RWPE1 (cell line): ENCODE measurements around the gene WDR38.

Source experiments
- CTCF ChIA-PET: fragments of 350-600 bp; sonication (Branson Sonifier 250); formaldehyde crosslinking; extraction: SDS; loops from one replicate; lab custom pipeline; 2021; lab: Yijun Ruan, JAX
- POLR2A ChIA-PET: fragments of 400-600 bp; formaldehyde crosslinking; extraction: SDS; loops from one replicate; lab custom pipeline; 2020; ENCODE audit warnings: antibody characterized with exemption; ENCODE audit not compliant: low non-redundant PET; lab: Yijun Ruan, JAX
- DNase-seq: peaks from one replicate; pipeline ENCODE4 v3.0.0; 2012; ENCODE audit warnings: low spot score
- H3K27ac ChIP-seq: fragments of 450-650 bp; 2 replicates; pipeline ENCODE4 v1.5.1; 2017
- CTCF ChIP-seq: fragments of 450-650 bp; conservative IDR thresholded peaks from 2 replicates; pipeline ENCODE4 v1.5.1; 2017; ENCODE audit warnings: low read depth, mild to moderate bottlenecking

The WDR38 gene

GRCh38 chr9:124860582-124861341 is 7.5 kb downstream of the WDR38 start:
- ChIA-PET CTCF (interaction anchor here (0.6 to 2.9 kb wide), 4 partner anchors 8 to 89 kb away, joined by 3 to 27 read pairs (median 10); partner anchors contain the start of gene WDR38), POLR2A (interaction anchor here (0.6 to 1.7 kb wide), 6 partner anchors 9 to 447 kb away, joined by 3 to 5 read pairs (median 4); partner anchors contain the start of gene NR6A1)
- no peak for TF ChIP-seq CTCF
- DNase-seq, result no peak
- H3K27ac ChIP-seq, result peak overlapping the region; percentile 99

- POLR2A ChIA-PET, result interaction anchor here (0.6 to 1.7 kb wide), 8 partner anchors 9 to 91 kb away, joined by 3 to 14 read pairs (median 4); partner anchors contain the start of gene NR6A1
- CTCF ChIA-PET, result interaction anchor here (0.5 to 2.9 kb wide), 5 partner anchors 9 to 89 kb away, joined by 3 to 27 read pairs (median 4); partner anchors contain the start of gene WDR38
- TF ChIP-seq CTCF, result peak; percentile 51
- DNase-seq, result peak; percentile 100
- peak within 1 kb of the TSS; percentile 99 for H3K27ac ChIP-seq
These were observed 8.3 kb downstream of the WDR38 start, which contains the start of the genes ARPC5L and RPL35 for GRCh38 chr9:124861342-124862229. TSS of gene ARPC5L (plus strand) at chr9:124862130. CDS start at chr9:124869291, 7,161 bp downstream. TSS of gene RPL35 (minus strand) at chr9:124861957. CDS start at chr9:124861912, 45 bp downstream.

GRCh38 chr9:124863371-124863871 is 10.2 kb downstream of the WDR38 start:
- peak; percentile 94 for DNase-seq
- CTCF ChIA-PET, result interaction anchor here (0.6 to 2.9 kb wide), 6 partner anchors 10 to 280 kb away, joined by 3 to 27 read pairs (median 4); partner anchors contain the start of genes SCAI and WDR38
- H3K27ac ChIP-seq, result peak overlapping the region; percentile 99
- POLR2A ChIA-PET, result interaction anchor here (1.6 kb wide), 1 partner anchor 9 kb away, joined by 14 read pairs; no protein-coding TSS in a partner anchor
- TF ChIP-seq CTCF, result no peak

DNA sequence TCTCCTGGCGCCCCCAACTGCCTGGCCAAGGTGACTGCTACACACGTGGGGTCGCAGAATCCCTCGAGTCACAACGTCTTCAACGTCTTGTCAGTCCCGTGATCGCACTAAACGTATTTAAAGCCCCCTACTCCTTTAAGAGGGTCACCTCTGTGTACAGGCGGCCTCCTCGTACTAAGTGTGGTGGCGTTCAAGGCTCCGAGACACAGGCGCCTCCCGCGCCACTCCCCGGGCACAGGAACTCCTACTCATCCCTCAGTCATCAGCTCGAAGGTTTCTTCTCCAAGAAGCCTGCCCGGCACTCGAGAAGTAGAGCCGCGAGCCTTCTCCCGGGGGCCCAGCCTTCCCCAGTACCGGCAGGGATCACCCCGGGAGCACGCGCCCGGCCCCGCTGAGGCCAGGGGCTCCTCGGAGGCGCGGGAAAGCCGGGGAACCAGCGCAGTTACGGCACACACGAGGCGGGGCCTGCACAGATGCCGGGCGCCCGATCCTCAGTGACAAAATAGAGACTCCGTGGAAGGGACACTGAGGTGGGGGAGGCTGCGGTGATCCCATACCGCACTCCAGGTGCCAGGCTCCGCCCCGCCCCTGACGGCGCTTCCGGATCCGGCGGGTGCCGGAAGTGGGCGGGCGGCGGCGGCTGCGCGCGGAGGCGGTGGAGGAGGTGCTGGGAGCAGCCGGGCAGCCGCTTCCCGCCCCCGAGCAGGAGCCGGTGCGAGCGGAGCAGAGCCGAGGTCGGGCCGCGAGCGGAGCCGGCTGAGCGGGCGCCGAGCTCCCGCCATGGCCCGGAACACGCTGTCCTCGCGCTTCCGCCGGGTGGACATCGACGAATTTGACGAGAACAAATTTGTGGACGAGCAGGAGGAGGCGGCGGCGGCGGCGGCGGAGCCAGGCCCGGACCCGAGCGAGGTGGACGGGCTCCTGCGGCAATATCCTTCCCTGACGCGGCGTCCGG is 15.5 kb downstream of the WDR38 start:
- ChIA-PET POLR2A (interaction anchor here (0.5 to 0.7 kb wide), 4 partner anchors 14 to 99 kb away, joined by 3 read pairs; no protein-coding TSS in a partner anchor), CTCF (interaction anchor here (0.6 to 1.5 kb wide), 3 partner anchors 13 to 97 kb away, joined by 3 to 6 read pairs (median 3); partner anchors contain the start of gene WDR38)
- H3K27ac ChIP-seq, result peak overlapping the region; percentile 99
- peak; percentile 98 for DNase-seq
- no peak; the same call in 1 of the 2 replicates for TF ChIP-seq CTCF

GRCh38 chr9:124869466-124869985 is 16.3 kb downstream of the WDR38 start:
- DNase-seq, result peak; percentile 69
- no peak for TF ChIP-seq CTCF
- H3K27ac ChIP-seq, result peak overlapping the region; percentile 99
- POLR2A ChIA-PET, result interaction anchor here (0.7 to 1.4 kb wide), 3 partner anchors 8 to 52 kb away, joined by 3 to 5 read pairs (median 3); partner anchors contain the start of genes ARPC5L and RPL35
- CTCF ChIA-PET, result interaction anchor here (1.5 kb wide), 1 partner anchor 98 kb away, joined by 6 read pairs; no protein-coding TSS in a partner anchor
